Retinal pigment epithelial cell (primary cell): ENCODE measurements around the gene LRRC4.

Experiments used
- DNase-seq: peaks from one replicate; pipeline ENCODE4 v3.0.0-alpha.2; 2010; ENCODE audit warnings: low read depth
- H3K4me3 ChIP-seq: 2 replicates; pipeline ENCODE4 v1.5.1; 2011; ENCODE audit warnings: mild to moderate bottlenecking, low read length, control low read depth, moderate library complexity
- TF ChIP-seq, protein P1 (sequence below): conservative IDR thresholded peaks from 2 replicates; pipeline ENCODE4 v1.5.1; 2011; ENCODE audit warnings: low read depth, low read length, control low read depth, inconsistent platforms

LRRC4 gene

GRCh38 chr7:128053023-128053422 lies 21.8 kb upstream of the LRRC4 start:
- no peak for DNase-seq

DNA sequence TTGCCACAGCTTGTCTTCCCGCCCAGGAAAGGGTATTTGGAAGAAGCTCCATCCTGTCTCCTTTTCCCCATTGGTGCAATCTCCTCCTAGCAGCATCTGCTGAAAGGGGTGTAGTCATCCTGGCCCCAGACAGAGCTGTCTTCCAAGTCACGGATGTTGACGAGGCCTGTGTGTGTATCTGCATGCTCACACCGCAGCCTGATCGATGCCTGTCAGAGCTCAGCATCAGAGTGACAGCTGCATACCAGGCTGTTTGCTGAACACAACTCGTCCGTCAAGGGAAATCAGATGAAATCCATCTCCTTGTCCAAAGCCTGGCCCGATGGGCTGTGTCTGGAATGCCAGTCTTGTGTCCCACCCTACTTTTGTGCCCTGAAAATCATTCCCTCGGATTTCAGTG lies 21.2 kb upstream of the LRRC4 start:
- TF ChIP-seq, protein P1, sequence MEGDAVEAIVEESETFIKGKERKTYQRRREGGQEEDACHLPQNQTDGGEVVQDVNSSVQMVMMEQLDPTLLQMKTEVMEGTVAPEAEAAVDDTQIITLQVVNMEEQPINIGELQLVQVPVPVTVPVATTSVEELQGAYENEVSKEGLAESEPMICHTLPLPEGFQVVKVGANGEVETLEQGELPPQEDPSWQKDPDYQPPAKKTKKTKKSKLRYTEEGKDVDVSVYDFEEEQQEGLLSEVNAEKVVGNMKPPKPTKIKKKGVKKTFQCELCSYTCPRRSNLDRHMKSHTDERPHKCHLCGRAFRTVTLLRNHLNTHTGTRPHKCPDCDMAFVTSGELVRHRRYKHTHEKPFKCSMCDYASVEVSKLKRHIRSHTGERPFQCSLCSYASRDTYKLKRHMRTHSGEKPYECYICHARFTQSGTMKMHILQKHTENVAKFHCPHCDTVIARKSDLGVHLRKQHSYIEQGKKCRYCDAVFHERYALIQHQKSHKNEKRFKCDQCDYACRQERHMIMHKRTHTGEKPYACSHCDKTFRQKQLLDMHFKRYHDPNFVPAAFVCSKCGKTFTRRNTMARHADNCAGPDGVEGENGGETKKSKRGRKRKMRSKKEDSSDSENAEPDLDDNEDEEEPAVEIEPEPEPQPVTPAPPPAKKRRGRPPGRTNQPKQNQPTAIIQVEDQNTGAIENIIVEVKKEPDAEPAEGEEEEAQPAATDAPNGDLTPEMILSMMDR: no peak
- no peak for DNase-seq
- H3K4me3 ChIP-seq: no peak overlapping the region

More at GRCh38 chr7:128053023-128053422, 21.8 kb upstream of the LRRC4 start:
- no peak overlapping the region for H3K4me3 ChIP-seq
- TF ChIP-seq, protein P1: no peak

DNA sequence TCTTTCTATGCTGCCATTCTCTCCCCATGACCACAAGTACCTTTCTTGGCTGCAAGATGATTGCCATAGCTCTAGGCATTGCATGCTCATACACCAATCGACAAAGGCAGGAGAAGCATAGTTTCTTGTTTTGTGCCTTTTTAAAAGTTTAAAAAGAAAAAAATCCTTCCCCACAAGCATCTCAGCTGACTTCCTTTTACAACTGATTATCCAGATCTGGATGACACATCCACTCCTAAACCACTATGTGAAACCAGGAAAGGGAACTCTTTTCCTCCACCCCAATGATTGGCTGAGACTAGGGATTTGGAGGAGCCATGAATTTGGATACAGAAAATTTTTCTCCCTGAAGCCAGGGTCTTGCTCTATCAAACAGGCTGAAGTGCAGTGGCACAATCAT lies 14.5 kb upstream of the LRRC4 start:
- no peak for DNase-seq
- TF ChIP-seq, protein P1: no peak
- no peak overlapping the region for H3K4me3 ChIP-seq

GRCh38 chr7:128045158-128045557 lies 13.9 kb upstream of the LRRC4 start:
- DNase-seq: no peak
- TF ChIP-seq, protein P1: no peak

GRCh38 chr7:128044064-128044463 lies 12.8 kb upstream of the LRRC4 start:
- no peak for DNase-seq
- TF ChIP-seq, protein P1: no peak

More at GRCh38 chr7:128045158-128045557, 13.9 kb upstream of the LRRC4 start:
- no peak overlapping the region for H3K4me3 ChIP-seq

DNA sequence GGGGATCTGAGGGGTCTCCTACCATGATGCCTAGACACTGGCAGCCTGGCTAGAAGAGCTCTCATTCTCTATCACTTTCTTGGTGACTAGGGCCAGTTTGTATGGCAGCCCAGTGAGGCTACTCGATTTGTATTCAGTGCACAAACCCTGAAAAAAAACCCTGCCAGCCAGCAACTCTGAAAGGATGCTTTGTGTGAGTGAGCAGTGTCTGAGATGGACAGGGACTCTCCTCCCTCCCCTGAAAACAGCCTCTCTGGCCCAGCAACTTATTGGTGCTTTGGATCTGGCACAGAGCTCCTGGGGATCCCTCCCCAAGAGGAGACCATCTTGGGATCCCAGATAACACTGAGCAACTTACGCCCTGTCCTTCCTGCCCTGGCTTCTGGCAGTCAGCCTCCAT lies 10.8 kb upstream of the LRRC4 start:
- TF ChIP-seq, protein P1: no peak
- no peak for DNase-seq
- no peak overlapping the region for H3K4me3 ChIP-seq

More at GRCh38 chr7:128044064-128044463, 12.8 kb upstream of the LRRC4 start:
- H3K4me3 ChIP-seq: no peak overlapping the region

DNA sequence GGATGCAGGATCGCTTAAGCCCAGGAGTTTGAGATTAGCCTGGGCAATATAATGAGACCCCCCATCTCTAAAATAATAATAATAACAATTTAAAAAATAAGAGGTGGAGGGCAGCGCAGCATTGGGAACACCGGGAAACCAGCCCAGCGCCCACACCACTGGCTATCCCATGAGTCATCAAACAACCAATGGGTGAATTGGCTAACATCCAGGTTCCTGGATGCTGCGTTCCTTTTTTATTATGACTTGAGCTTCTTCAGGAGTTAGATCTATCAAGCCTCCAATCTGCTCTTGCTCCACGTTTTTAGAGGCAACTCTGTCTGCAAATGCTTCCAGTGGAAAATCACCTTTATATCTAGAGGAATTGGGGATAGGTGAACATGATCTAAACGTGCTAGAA lies 10.0 kb upstream of the LRRC4 start:
- no peak for DNase-seq

More for the DNA sequence above, 10.0 kb upstream of the LRRC4 start:
- H3K4me3 ChIP-seq: no peak overlapping the region
- TF ChIP-seq, protein P1: no peak
